ENCODE results near the gene SLIT3.

- TF ChIP-seq POLR2A (IDR thresholded peaks at IDR 0.05; ENCODE audit: extremely low read depth, insufficient read length): no peak
- no peak for TF ChIP-seq MYC (IDR thresholded peaks at IDR 0.05; ENCODE audit: low read depth, low read length)
- TF ChIP-seq, protein P1, sequence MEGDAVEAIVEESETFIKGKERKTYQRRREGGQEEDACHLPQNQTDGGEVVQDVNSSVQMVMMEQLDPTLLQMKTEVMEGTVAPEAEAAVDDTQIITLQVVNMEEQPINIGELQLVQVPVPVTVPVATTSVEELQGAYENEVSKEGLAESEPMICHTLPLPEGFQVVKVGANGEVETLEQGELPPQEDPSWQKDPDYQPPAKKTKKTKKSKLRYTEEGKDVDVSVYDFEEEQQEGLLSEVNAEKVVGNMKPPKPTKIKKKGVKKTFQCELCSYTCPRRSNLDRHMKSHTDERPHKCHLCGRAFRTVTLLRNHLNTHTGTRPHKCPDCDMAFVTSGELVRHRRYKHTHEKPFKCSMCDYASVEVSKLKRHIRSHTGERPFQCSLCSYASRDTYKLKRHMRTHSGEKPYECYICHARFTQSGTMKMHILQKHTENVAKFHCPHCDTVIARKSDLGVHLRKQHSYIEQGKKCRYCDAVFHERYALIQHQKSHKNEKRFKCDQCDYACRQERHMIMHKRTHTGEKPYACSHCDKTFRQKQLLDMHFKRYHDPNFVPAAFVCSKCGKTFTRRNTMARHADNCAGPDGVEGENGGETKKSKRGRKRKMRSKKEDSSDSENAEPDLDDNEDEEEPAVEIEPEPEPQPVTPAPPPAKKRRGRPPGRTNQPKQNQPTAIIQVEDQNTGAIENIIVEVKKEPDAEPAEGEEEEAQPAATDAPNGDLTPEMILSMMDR (IDR thresholded peaks at IDR 0.05; ENCODE audit: low read depth, low read length): no peak
- TF ChIP-seq MAX (IDR thresholded peaks at IDR 0.05; ENCODE audit: low read depth, low read length): no peak
Measured at GRCh38 chr5:168837852-168838251, 463.1 kb downstream of the SLIT3 start.

Data from NB4 (cell line).